ENCODE measurements around the gene VENTX. TPM values are rescaled to one million over a fixed set of nuclear protein-coding genes. Genes with fewer than 3 reads are reported as not detected.

VENTX gene
- total RNA-seq, 1 donor from 2014 or later: 0.13 TPM

GRCh38 chr10:133279326-133280226 is 41.9 kb downstream of the VENTX start:
- H3K27me3 Mint-ChIP-seq: no peaks in the 10 kb centered on the region
- ATAC-seq (ENCODE audit: low read depth): no peak
- TF ChIP-seq CTCF (IDR thresholded peaks at IDR 0.05): no peak
- H3K27ac Mint-ChIP-seq: no peak overlapping the region
- intact Hi-C loops (cut with micrococcal nuclease): loop anchor here (5.0 kb wide), 1 partner anchor 707 kb away; no protein-coding TSS in a partner anchor
- H3K9me3 Mint-ChIP-seq: no peaks in the 10 kb centered on the region
- DNase-seq: no peak
- H3K4me1 Mint-ChIP-seq: peaks cover 37% of the 10 kb centered on the region
- POLR2A ChIA-PET: interaction anchor here (1.2 to 1.4 kb wide), 2 partner anchors 20 to 28 kb away, joined by 3 to 5 read pairs; no protein-coding TSS in a partner anchor
- peaks cover 46% of the 10 kb centered on the region for H3K36me3 Mint-ChIP-seq (ENCODE audit: low read depth)
- CTCF ChIA-PET: interaction anchor here (1.3 to 3.1 kb wide), 2 partner anchors 28 to 136 kb away, joined by 4 to 7 read pairs; no protein-coding TSS in a partner anchor
- H3K4me3 Mint-ChIP-seq: no peak overlapping the region

- Mint-ChIP-seq H3K4me1 (peaks cover 34% of the 10 kb centered on the region), H3K9me3 (no peaks in the 10 kb centered on the region), H3K4me3 (no peak overlapping the region), H3K36me3 (ENCODE audit: low read depth) (peaks cover 52% of the 10 kb centered on the region), H3K27ac (no peak overlapping the region), H3K27me3 (no peaks in the 10 kb centered on the region)
- intact Hi-C loops (cut with micrococcal nuclease): no loop called here
- no peak for TF ChIP-seq CTCF (IDR thresholded peaks at IDR 0.05)
- no peak for ATAC-seq (ENCODE audit: low read depth)
- CTCF ChIA-PET: interaction anchor here (3.1 kb wide), 1 partner anchor 27 kb away, joined by 7 read pairs; no protein-coding TSS in a partner anchor
- POLR2A ChIA-PET: no interaction called here
- no peak for DNase-seq
Measured at GRCh38 chr10:133280391-133281059, 42.9 kb downstream of the VENTX start.

DNA sequence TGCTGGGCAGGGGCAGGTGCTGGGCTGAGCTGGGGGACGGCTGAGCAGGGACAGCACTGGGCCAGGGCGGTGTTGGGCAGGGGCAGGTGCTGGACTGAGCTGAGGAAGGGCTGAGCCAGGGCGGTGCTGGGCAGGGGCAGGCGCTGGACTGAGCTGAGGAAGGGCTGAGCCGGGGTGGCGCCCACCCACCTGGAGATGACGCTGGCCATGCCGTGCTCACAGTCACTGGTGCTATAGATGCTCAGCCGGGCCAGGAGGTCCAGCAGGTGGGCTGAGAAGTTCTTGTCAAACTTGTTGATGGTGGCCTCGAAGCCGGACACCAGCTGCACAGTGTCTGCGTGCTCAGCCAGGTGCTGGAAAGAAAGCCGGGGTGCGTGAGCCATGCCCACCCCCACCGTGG is 43.4 kb downstream of the VENTX start:
- TF ChIP-seq CTCF (IDR thresholded peaks at IDR 0.05): no peak
- CTCF ChIA-PET: interaction anchor here (3.1 kb wide), 1 partner anchor 27 kb away, joined by 7 read pairs; no protein-coding TSS in a partner anchor
- intact Hi-C loops (cut with micrococcal nuclease): no loop called here
- H3K9me3 Mint-ChIP-seq: no peaks in the 10 kb centered on the region
- ATAC-seq (ENCODE audit: low read depth): no peak
- H3K4me3 Mint-ChIP-seq: no peak overlapping the region
- no peaks in the 10 kb centered on the region for H3K27me3 Mint-ChIP-seq
- peaks cover 54% of the 10 kb centered on the region for H3K36me3 Mint-ChIP-seq (ENCODE audit: low read depth)
- POLR2A ChIA-PET: no interaction called here
- no peak overlapping the region for H3K27ac Mint-ChIP-seq
- peaks cover 31% of the 10 kb centered on the region for H3K4me1 Mint-ChIP-seq
- DNase-seq: no peak

GRCh38 chr10:133281628-133282372 is 44.1 kb downstream of the VENTX start:
- no peak for ATAC-seq (ENCODE audit: low read depth)
- TF ChIP-seq CTCF (IDR thresholded peaks at IDR 0.05): no peak
- H3K27ac Mint-ChIP-seq: no peak overlapping the region
- H3K27me3 Mint-ChIP-seq: no peaks in the 10 kb centered on the region
- H3K4me1 Mint-ChIP-seq: peaks cover 30% of the 10 kb centered on the region
- POLR2A ChIA-PET: no interaction called here
- H3K4me3 Mint-ChIP-seq: no peak overlapping the region
- peaks cover 61% of the 10 kb centered on the region for H3K36me3 Mint-ChIP-seq (ENCODE audit: low read depth)
- intact Hi-C loops (cut with micrococcal nuclease): no loop called here
- no peak for DNase-seq
- CTCF ChIA-PET: interaction anchor here (3.1 kb wide), 1 partner anchor 26 kb away, joined by 7 read pairs; no protein-coding TSS in a partner anchor
- no peaks in the 10 kb centered on the region for H3K9me3 Mint-ChIP-seq

All from activated B cell treated with CpG ODN at 0.5 μM for 24 hours (primary cell).